HepG2 (cell line): ENCODE measurements around the gene ITPR1. TPM values are rescaled to one million over a fixed set of nuclear protein-coding genes. Genes with fewer than 3 reads are reported as not detected.

Experiments
- ATAC-seq: fragments of 200-7000 bp; cut with Tn5 transposase; 3 replicates; pipeline ENCODE4 v1.9.1; 2020; ENCODE audit warnings: mild to moderate bottlenecking, moderate library complexity
- BruUV-seq: library from RNA; stranded (reverse); fragments of 400-500 nt; replicated peaks from 2 replicates; lab custom pipeline; 2021; lab: Mats Ljungman, UMichigan
- CTCF ChIA-PET: fragments of 300-600 bp; formaldehyde crosslinking; extraction: SDS; loops from one replicate; lab custom pipeline; 2021; ENCODE audit warnings: low total read pairs, inconsistent platforms, low intra/inter-chr PET ratio; lab: Yijun Ruan, JAX
- POLR2A ChIA-PET: fragments of 350-600 bp; sonication (Branson Sonifier 250); formaldehyde crosslinking; loops from one replicate; lab custom pipeline; 2020; ENCODE audit warnings: antibody characterized with exemption, inconsistent platforms; lab: Yijun Ruan, JAX
- DNase-seq: peaks from one replicate; pipeline ENCODE4 v3.0.0-alpha.2; 2015; ENCODE audit warnings: low spot score
- FAIRE-seq: peaks from 3 replicates; lab custom pipeline; 2011; peaks lifted over from hg19 to GRCh38; lab: Jason Lieb, UNC
- H2AFZ ChIP-seq: one replicate; pipeline ENCODE4 v1.6.1; 2011; ENCODE audit warnings: low read length, inconsistent platforms
- H3K27ac ChIP-seq: fragments of 300-600 bp; 3 replicates; pipeline ENCODE4 v1.8.0; 2011; ENCODE audit warnings: mixed run types, mild to moderate bottlenecking, mixed read lengths, low read length, inconsistent platforms; ENCODE audit not compliant: insufficient read depth; ENCODE audit errors: extremely low read length
- H3K27me3 ChIP-seq, 2 experiments: fragments of 200-600 bp in 1 of 2; 2 replicates in 1 of 2; 3 replicates in 1 of 2; pipeline versions ENCODE4 v1.6.0 to v1.8.0; 2011; ENCODE audit warnings: low read length in 2 of 2, mild to moderate bottlenecking in 2 of 2, moderate library complexity in 2 of 2, inconsistent platforms in 1 of 2; ENCODE audit not compliant: insufficient read depth in 2 of 2, control insufficient read depth in 1 of 2
- H3K36me3 ChIP-seq, 2 experiments: fragments of 200-600 bp in 1 of 2; replicated peaks in 1 of 2; 2 replicates in 1 of 2; 3 replicates in 1 of 2; pipeline versions ENCODE4 v1.5.1 to v1.8.0; 2011; ENCODE audit warnings: low read length in 2 of 2, inconsistent platforms in 1 of 2; ENCODE audit not compliant: insufficient read depth in 2 of 2, control insufficient read depth in 1 of 2
- H3K4me1 ChIP-seq: 2 replicates; pipeline ENCODE4 v1.5.1; 2012; ENCODE audit warnings: low read length, inconsistent platforms; ENCODE audit not compliant: insufficient read depth
- H3K4me2 ChIP-seq: 2 replicates; pipeline ENCODE4 v1.6.0; 2011; ENCODE audit warnings: low read depth, low read length, inconsistent platforms
- H3K4me3 ChIP-seq, 3 experiments: fragments of 200-600 bp in 1 of 3; sonication (generic), shearing (Covaris generic) in 1 of 3; replicated peaks in 1 of 3; 2 replicates each; pipeline ENCODE4 v1.5.1; 2011 to 2016; ENCODE audit warnings: low read length in 3 of 3, inconsistent platforms in 2 of 3, low read depth in 2 of 3, mild to moderate bottlenecking in 2 of 3, control low read depth in 1 of 3, mixed read lengths in 1 of 3; ENCODE audit not compliant: insufficient read depth in 1 of 3
- H3K79me2 ChIP-seq: one replicate; pipeline ENCODE4 v1.6.1; 2011; ENCODE audit warnings: low read length, inconsistent platforms; ENCODE audit not compliant: insufficient read depth
- H3K9ac ChIP-seq: 2 replicates; pipeline ENCODE4 v1.6.0; 2011; ENCODE audit warnings: mild to moderate bottlenecking, low read depth, low read length, inconsistent platforms; ENCODE audit not compliant: insufficient read depth
- H3K9me3 ChIP-seq: 2 replicates; pipeline ENCODE4 v1.5.1; 2012; ENCODE audit warnings: mild to moderate bottlenecking, low read length
- H4K20me1 ChIP-seq: 2 replicates; pipeline ENCODE4 v1.6.0; 2011; ENCODE audit warnings: inconsistent platforms, mild to moderate bottlenecking, low read length, moderate library complexity; ENCODE audit not compliant: insufficient read depth
- CCAR2 ChIP-seq: fragments of 200-400 bp; formaldehyde crosslinking; optimal IDR thresholded peaks from 2 replicates; pipeline ENCODE3; 2018; ENCODE audit warnings: low read depth, mild to moderate bottlenecking, low read length, moderate library complexity
- GABPA ChIP-seq, 2 experiments: IDR thresholded peaks; 2 replicates each; pipeline ENCODE4 v1.6.1; 2011 to 2016; ENCODE audit warnings: low read depth in 2 of 2, low read length in 1 of 2, missing biosample characterization in 1 of 2, missing genetic modification characterization in 1 of 2
- PAWR ChIP-seq: sonication (generic); formaldehyde crosslinking; IDR thresholded peaks from 2 replicates; pipeline ENCODE4 v1.4.0; 2020; ENCODE audit warnings: missing genetic modification reagents, mild to moderate bottlenecking, borderline replicate concordance
- PPARG ChIP-seq: conservative IDR thresholded peaks from 2 replicates; pipeline ENCODE4 v1.6.1; 2016; ENCODE audit warnings: missing biosample characterization, missing genetic modification reagents
- SOX5 ChIP-seq: IDR thresholded peaks from 2 replicates; pipeline ENCODE4 v1.6.1; 2016; ENCODE audit warnings: borderline replicate concordance
- ZFP36L1 ChIP-seq: sonication (generic); formaldehyde crosslinking; IDR thresholded peaks from 2 replicates; pipeline ENCODE4 v1.8.0; 2022; ENCODE audit warnings: mild to moderate bottlenecking, missing genetic modification reagents, moderate library complexity
- ZNF333 ChIP-seq: sonication (generic); formaldehyde crosslinking; IDR thresholded peaks from 2 replicates; pipeline ENCODE4 v1.4.0; 2020; ENCODE audit warnings: mild to moderate bottlenecking, missing genetic modification reagents, borderline replicate concordance
- ZNF407 ChIP-seq: sonication (generic); formaldehyde crosslinking; IDR thresholded peaks from one replicate; pipeline ENCODE4 v1.5.1; 2020; ENCODE audit warnings: mild to moderate bottlenecking, missing genetic modification reagents; ENCODE audit errors: not compliant biosample characterization
- ZNF572 ChIP-seq: sonication (generic); formaldehyde crosslinking; IDR thresholded peaks from 2 replicates; pipeline ENCODE4 v1.5.1; 2020; ENCODE audit warnings: mild to moderate bottlenecking, missing genetic modification reagents
- ZNF740 ChIP-seq: sonication (generic); formaldehyde crosslinking; IDR thresholded peaks from 2 replicates; pipeline ENCODE4 v1.4.0; 2020; ENCODE audit warnings: missing genetic modification reagents
- WGBS: methylation state at CpG from one replicate; pipeline ENCODE4 v1.1.6; 2017; ENCODE audit warnings: low lambda C conversion rate; 5-methylcytosine and 5-hydroxymethylcytosine counted together
- in situ Hi-C: cut with HindIII; loops from 2 replicates; pipeline ENCODE4 v1.10.0; 2017; ENCODE audit warnings: low pct_unique_long_range_greater_than_20kb; ENCODE audit not compliant: extremely low pct_ligation_motif_present
- intact Hi-C: fragments of 100-400 bp; cut with micrococcal nuclease; formaldehyde crosslinking; loops from one replicate; pipeline ENCODE4 v1.10.0; 2022; ENCODE audit not compliant: unreplicated experiment
- polyA plus RNA-seq, 8 experiments: library from polyadenylated mRNA; depleted of rRNA in 3 of 8; stranded (reverse) in 7 of 8; unstranded in 1 of 8; fragments of >200 nt; fragmentation: Illumina TruSeq in 4 of 8; extraction: Trizol in 4 of 8; gene quantifications; 2 replicates each; pipeline versions ENCODE4 v1.2.1 to v1.2.3, GENCODE V29; 2011 to 2016; ENCODE audit warnings: low read depth in 4 of 8, missing spikeins in 1 of 8, mixed read lengths in 1 of 8; ENCODE audit not compliant: insufficient read depth in 1 of 8
- total RNA-seq, 5 experiments: library from RNA; depleted of rRNA; stranded (reverse); fragments of >200 nt; fragmentation: Illumina TruSeq; extraction: Trizol; gene quantifications; 2 replicates each; pipeline ENCODE4 v1.2.3, GENCODE V29; 2016; ENCODE audit warnings: low read depth in 1 of 5
- TF ChIP-seq, protein P1 (sequence below): conservative IDR thresholded peaks from 2 replicates; pipeline ENCODE4 v1.6.1; 2018; ENCODE audit warnings: missing genetic modification reagents

Gene ITPR1
- total and polyA plus RNA-seq, 2 of the 13 experiments (the other 11 are each of a cell fraction or from before 2014, with no cell fraction given) = 10.0 to 11.4 TPM

GRCh38 chr3:4736284-4736861 lies 243.2 kb downstream of the ITPR1 start:
- no peak for DNase-seq
- Histone ChIP-seq H3K27me3 (no peaks in the 10 kb centered on the region), H3K79me2 (no peaks in the 10 kb centered on the region), H3K9ac (no peak overlapping the region), H3K27ac (no peak overlapping the region), H3K36me3 (peaks cover 2 to 12% of the 10 kb centered on the region in 2 experiments; a peak in 3 of 5 replicates), H3K4me2 (no peak overlapping the region), H3K4me3 (no peak overlapping the region), H3K9me3 (no peaks in the 10 kb centered on the region), H2AFZ (no peak overlapping the region), H4K20me1 (no peaks in the 10 kb centered on the region), H3K4me1 (peaks cover 10% of the 10 kb centered on the region)
- ATAC-seq = no peak
- WGBS = 98% methylated on average over 14 of the region's 14 CpGs
- no peak for FAIRE-seq
- no TSS peak for BruUV-seq
- ChIA-PET CTCF (no interaction called here), POLR2A (no interaction called here)
- TF ChIP-seq SOX5 (CRISPR knock-in tag) (no peak), ZNF407 (no peak), PPARG (CRISPR knock-in tag) (no peak), ZNF572 (CRISPR knock-in tag) (no peak), GABPA (IDR thresholded peaks at IDR 0.05; ENCODE audit: low read depth, low read length) (no peak), GABPA (CRISPR knock-in tag; IDR thresholded peaks at IDR 0.05; ENCODE audit: low read depth) (no peak), ZNF740 (CRISPR knock-in tag) (no peak), CCAR2 (no peak), ZNF333 (no peak), ZFP36L1 (CRISPR knock-in tag) (no peak), PAWR (no peak)
- TF ChIP-seq, protein P1, sequence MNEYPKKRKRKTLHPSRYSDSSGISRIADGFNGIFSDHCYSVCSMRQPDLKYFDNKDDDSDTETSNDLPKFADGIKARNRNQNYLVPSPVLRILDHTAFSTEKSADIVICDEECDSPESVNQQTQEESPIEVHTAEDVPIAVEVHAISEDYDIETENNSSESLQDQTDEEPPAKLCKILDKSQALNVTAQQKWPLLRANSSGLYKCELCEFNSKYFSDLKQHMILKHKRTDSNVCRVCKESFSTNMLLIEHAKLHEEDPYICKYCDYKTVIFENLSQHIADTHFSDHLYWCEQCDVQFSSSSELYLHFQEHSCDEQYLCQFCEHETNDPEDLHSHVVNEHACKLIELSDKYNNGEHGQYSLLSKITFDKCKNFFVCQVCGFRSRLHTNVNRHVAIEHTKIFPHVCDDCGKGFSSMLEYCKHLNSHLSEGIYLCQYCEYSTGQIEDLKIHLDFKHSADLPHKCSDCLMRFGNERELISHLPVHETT (CRISPR knock-in tag) = no peak
- in situ Hi-C loops = no loop called here
- intact Hi-C loops = no loop called here
